ENCODE data around the gene RAET1L.
"Not testable (repeated sequence)": the region's sequence is repeated elsewhere in the genome, so short reads cannot be mapped to it uniquely, and the experiment has no call there.

RAET1L gene

GRCh38 chr6:150016324-150017185, 8.8 kb downstream of the RAET1L start:
- no peak for FAIRE-seq

GRCh38 chr6:150015281-150016001, 9.9 kb downstream of the RAET1L start:
- not testable (repeated sequence) for DNase-seq (ENCODE audit: low spot score); FAIRE-seq

More at GRCh38 chr6:150016324-150017185, 8.8 kb downstream of the RAET1L start:
- DNase-seq (ENCODE audit: low spot score) = peak; percentile 23

- FAIRE-seq; DNase-seq (ENCODE audit: low spot score): not testable (repeated sequence)
Measured at GRCh38 chr6:150014623-150015280, 10.6 kb downstream of the RAET1L start.

GRCh38 chr6:150013785-150014622, 11.3 kb downstream of the RAET1L start:
- not testable (repeated sequence) for DNase-seq (ENCODE audit: low spot score); FAIRE-seq

GRCh38 chr6:150012846-150013784, 12.2 kb downstream of the RAET1L start:
- FAIRE-seq = not testable (repeated sequence)

GRCh38 chr6:150008588-150008987, 16.7 kb downstream of the RAET1L start:
- no peak for DNase-seq (ENCODE audit: low spot score)

More at GRCh38 chr6:150012846-150013784, 12.2 kb downstream of the RAET1L start:
- not testable (repeated sequence) for DNase-seq (ENCODE audit: low spot score)

GRCh38 chr6:150006961-150007464, 18.3 kb downstream of the RAET1L start:
- FAIRE-seq (no peak), DNase-seq (ENCODE audit: low spot score) (no peak)

More at GRCh38 chr6:150008588-150008987, 16.7 kb downstream of the RAET1L start:
- no peak for FAIRE-seq

GRCh38 chr6:150005761-150006651, 19.3 kb downstream of the RAET1L start:
- no peak for FAIRE-seq
- no peak for DNase-seq (ENCODE audit: low spot score)

- no peak for FAIRE-seq
- DNase-seq (ENCODE audit: low spot score) = peak; percentile 76
Measured at GRCh38 chr6:150004783-150005717, 20.3 kb downstream of the RAET1L start.

- no peak for DNase-seq (ENCODE audit: low spot score)
- no peak for FAIRE-seq
Measured at GRCh38 chr6:150004101-150004782, 21.1 kb downstream of the RAET1L start.

GRCh38 chr6:150003599-150003998, 21.7 kb downstream of the RAET1L start:
- not testable (repeated sequence) for FAIRE-seq

GRCh38 chr6:150002710-150003109, 22.6 kb downstream of the RAET1L start:
- DNase-seq (ENCODE audit: low spot score) (no peak), FAIRE-seq (no peak)

More at GRCh38 chr6:150003599-150003998, 21.7 kb downstream of the RAET1L start:
- DNase-seq (ENCODE audit: low spot score) = not testable (repeated sequence)

- DNase-seq (ENCODE audit: low spot score) (no peak), FAIRE-seq (no peak)
Measured at GRCh38 chr6:150001295-150002008, 23.9 kb downstream of the RAET1L start.

- DNase-seq (ENCODE audit: low spot score) (no peak), FAIRE-seq (no peak)
Measured at GRCh38 chr6:149999636-150000035, 25.7 kb downstream of the RAET1L start.

GRCh38 chr6:149995971-149996370, 29.4 kb downstream of the RAET1L start:
- FAIRE-seq = no peak

GRCh38 chr6:149995235-149995750, 30.0 kb downstream of the RAET1L start:
- FAIRE-seq (no peak), DNase-seq (ENCODE audit: low spot score) (no peak)

More at GRCh38 chr6:149995971-149996370, 29.4 kb downstream of the RAET1L start:
- DNase-seq (ENCODE audit: low spot score) = no peak
